PC-3 (cell line): Measurements from ENCODE around the gene SLC47A1.

Experiments
- CTCF ChIP-seq: fragments of 300-600 bp; sonication (generic); conservative IDR thresholded peaks from 2 replicates; pipeline ENCODE4 v1.5.1; 2017; ENCODE audit warnings: antibody characterized with exemption, low read depth, mild to moderate bottlenecking, low read length
- EZH2 ChIP-seq: fragments of 300-600 bp; sonication (generic); IDR thresholded peaks from one replicate; pipeline ENCODE4 v1.6.1; 2017; ENCODE audit warnings: antibody characterized with exemption, mild to moderate bottlenecking, low read length; ENCODE audit not compliant: unreplicated experiment
- EZH2phosphoT487 ChIP-seq: fragments of 300-600 bp; sonication (generic); IDR thresholded peaks from 2 replicates; pipeline ENCODE4 v1.6.1; 2018; ENCODE audit warnings: mild to moderate bottlenecking, antibody characterized with exemption, low read length, borderline replicate concordance

- TF ChIP-seq CTCF, result no peak
- no peak for TF ChIP-seq EZH2
- TF ChIP-seq EZH2phosphoT487, result no peak
Observed at GRCh38 chr17:19494961-19495806, 38.5 kb upstream of the SLC47A1 start.
